ENCODE data around the gene IFT122.

GRCh38 chr3:129525341-129525968 is 85.4 kb downstream of the IFT122 start:
- TF ChIP-seq POLR2A (IDR thresholded peaks at IDR 0.05; ENCODE audit: low read length) (no peak), CTCF (IDR thresholded peaks at IDR 0.05) (no peak), USF2 (IDR thresholded peaks at IDR 0.05) (no peak), ELK1 (IDR thresholded peaks at IDR 0.05; ENCODE audit: low read depth, low read length) (no peak), CHD2 (IDR thresholded peaks at IDR 0.05; ENCODE audit: low read length, partially characterized antibody) (no peak), RAD21 (conservative IDR thresholded peaks at IDR 0.05 in 1 of 2, IDR thresholded peaks at IDR 0.05 in 1 of 2) (no peak), BCL3 (IDR thresholded peaks at IDR 0.05) (no peak), JUN (IDR thresholded peaks at IDR 0.05) (no peak), ESRRA (IDR thresholded peaks at IDR 0.05; ENCODE audit: borderline replicate concordance, low read length) (no peak), JUNB (IDR thresholded peaks at IDR 0.05) (no peak)
